Measurements from ENCODE around the gene MAP3K19.

The MAP3K19 gene

GRCh38 chr2:135021618-135022017 is 25.6 kb downstream of the MAP3K19 start:
- no peak overlapping the region for H3K4me3 ChIP-seq (ENCODE audit: low read depth, low read length)
- TF ChIP-seq CTCF (IDR thresholded peaks at IDR 0.05; ENCODE audit: low read depth, low read length) = no peak
- in situ Hi-C loops (cut with HindIII; ENCODE audit: low sequenced_read_pairs) = no loop called here
- DNase-seq (ENCODE audit: low read depth, low spot score) = no peak

- TF ChIP-seq CTCF (IDR thresholded peaks at IDR 0.05; ENCODE audit: low read depth, low read length) = no peak
- DNase-seq (ENCODE audit: low read depth, low spot score) = no peak
- in situ Hi-C loops (cut with HindIII; ENCODE audit: low sequenced_read_pairs) = no loop called here
- no peak overlapping the region for H3K4me3 ChIP-seq (ENCODE audit: low read depth, low read length)
These were observed 35.6 kb downstream of the MAP3K19 start for GRCh38 chr2:135011633-135012032.

- in situ Hi-C loops (cut with HindIII; ENCODE audit: low sequenced_read_pairs) = no loop called here
- no peak for TF ChIP-seq CTCF (IDR thresholded peaks at IDR 0.05; ENCODE audit: low read depth, low read length)
These were observed 36.9 kb downstream of the MAP3K19 start for GRCh38 chr2:135010200-135010942.

GRCh38 chr2:135009339-135009738 is 37.9 kb downstream of the MAP3K19 start:
- in situ Hi-C loops (cut with HindIII; ENCODE audit: low sequenced_read_pairs) = no loop called here
- no peak for TF ChIP-seq CTCF (IDR thresholded peaks at IDR 0.05; ENCODE audit: low read depth, low read length)
- DNase-seq (ENCODE audit: low read depth, low spot score) = no peak
- no peak overlapping the region for H3K4me3 ChIP-seq (ENCODE audit: low read depth, low read length)

More at GRCh38 chr2:135010200-135010942, 36.9 kb downstream of the MAP3K19 start:
- DNase-seq (ENCODE audit: low read depth, low spot score) = no peak
- H3K4me3 ChIP-seq (ENCODE audit: low read depth, low read length) = no peak overlapping the region

GRCh38 chr2:135005753-135006152 is 41.5 kb downstream of the MAP3K19 start:
- in situ Hi-C loops (cut with HindIII; ENCODE audit: low sequenced_read_pairs) = no loop called here

GRCh38 chr2:135004005-135004746 is 43.1 kb downstream of the MAP3K19 start:
- in situ Hi-C loops (cut with HindIII; ENCODE audit: low sequenced_read_pairs) = no loop called here
- peak; percentile 72 for DNase-seq (ENCODE audit: low read depth, low spot score)
- H3K4me3 ChIP-seq (ENCODE audit: low read depth, low read length) = no peak overlapping the region
- TF ChIP-seq CTCF (IDR thresholded peaks at IDR 0.05; ENCODE audit: low read depth, low read length) = peak; percentile 98

More at GRCh38 chr2:135005753-135006152, 41.5 kb downstream of the MAP3K19 start:
- TF ChIP-seq CTCF (IDR thresholded peaks at IDR 0.05; ENCODE audit: low read depth, low read length) = no peak
- H3K4me3 ChIP-seq (ENCODE audit: low read depth, low read length) = no peak overlapping the region
- DNase-seq (ENCODE audit: low read depth, low spot score) = no peak
